GM18951 (cell line): ENCODE data around the gene PROM1.

Experiments
- POLR2A ChIP-seq: IDR thresholded peaks from 4 replicates; pipeline ENCODE4 v1.6.1; 2011; ENCODE audit warnings: mild to moderate bottlenecking; ENCODE audit not compliant: insufficient read length, insufficient read depth; ENCODE audit errors: extremely low read depth
- in situ Hi-C: fragments of 300-500 bp; cut with MboI; formaldehyde crosslinking; loops from one replicate; pipeline ENCODE4 v1.12.0; 2022; ENCODE audit warnings: low sequenced_read_pairs, mixed read lengths, inconsistent platforms; ENCODE audit not compliant: unreplicated experiment

PROM1 gene

GRCh38 chr4:16083241-16084191, at the start of gene PROM1:
Gene PROM1, minus strand, starts transcription at chr4:16084023. Its CDS starts 8,117 bp downstream, at chr4:16075906.
- TF ChIP-seq POLR2A: no peak
- in situ Hi-C loops: no loop called here

GRCh38 chr4:16133406-16133805, 49.6 kb upstream of the PROM1 start:
- in situ Hi-C loops: no loop called here
- TF ChIP-seq POLR2A: no peak

- TF ChIP-seq POLR2A: no peak
- in situ Hi-C loops: no loop called here
These were observed 47.5 kb upstream of the PROM1 start for GRCh38 chr4:16131293-16131692.

GRCh38 chr4:16129336-16129735, 45.5 kb upstream of the PROM1 start:
- no peak for TF ChIP-seq POLR2A

GRCh38 chr4:16126714-16127113, 42.9 kb upstream of the PROM1 start:
- in situ Hi-C loops: no loop called here

More at GRCh38 chr4:16129336-16129735, 45.5 kb upstream of the PROM1 start:
- in situ Hi-C loops: no loop called here

GRCh38 chr4:16125571-16126445, 42.0 kb upstream of the PROM1 start:
- in situ Hi-C loops: no loop called here
- no peak for TF ChIP-seq POLR2A

More at GRCh38 chr4:16126714-16127113, 42.9 kb upstream of the PROM1 start:
- TF ChIP-seq POLR2A: no peak

GRCh38 chr4:16124232-16124631, 40.4 kb upstream of the PROM1 start:
- no peak for TF ChIP-seq POLR2A
- in situ Hi-C loops: no loop called here

- in situ Hi-C loops: no loop called here
- no peak for TF ChIP-seq POLR2A
These were observed 39.7 kb upstream of the PROM1 start for GRCh38 chr4:16123356-16124084.

- no peak for TF ChIP-seq POLR2A
- in situ Hi-C loops: no loop called here
These were observed 39.0 kb upstream of the PROM1 start for GRCh38 chr4:16122784-16123183.

- in situ Hi-C loops: no loop called here
These were observed 38.5 kb upstream of the PROM1 start for GRCh38 chr4:16122308-16122711.

DNA sequence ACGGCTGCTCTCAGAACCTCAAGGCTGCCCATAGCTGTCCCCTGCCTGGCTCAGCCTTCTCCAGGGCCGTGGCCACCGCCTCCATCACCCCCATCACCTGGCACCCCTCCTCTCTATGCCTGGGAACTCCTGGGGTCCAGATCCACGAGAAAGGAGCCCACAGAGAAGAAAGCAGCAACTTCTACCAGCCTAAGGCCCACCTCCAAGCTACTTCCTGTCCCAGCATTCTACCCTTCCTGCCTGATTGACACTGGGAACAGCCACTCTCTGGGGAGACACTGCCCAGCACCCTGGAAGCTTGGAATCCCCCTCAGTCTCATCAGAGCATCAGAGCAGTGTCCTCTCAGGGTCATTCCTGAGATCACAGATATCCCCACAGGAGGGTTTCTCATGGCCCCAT, 36.9 kb upstream of the PROM1 start:
- TF ChIP-seq POLR2A: no peak
- in situ Hi-C loops: no loop called here

More at GRCh38 chr4:16122308-16122711, 38.5 kb upstream of the PROM1 start:
- no peak for TF ChIP-seq POLR2A

DNA sequence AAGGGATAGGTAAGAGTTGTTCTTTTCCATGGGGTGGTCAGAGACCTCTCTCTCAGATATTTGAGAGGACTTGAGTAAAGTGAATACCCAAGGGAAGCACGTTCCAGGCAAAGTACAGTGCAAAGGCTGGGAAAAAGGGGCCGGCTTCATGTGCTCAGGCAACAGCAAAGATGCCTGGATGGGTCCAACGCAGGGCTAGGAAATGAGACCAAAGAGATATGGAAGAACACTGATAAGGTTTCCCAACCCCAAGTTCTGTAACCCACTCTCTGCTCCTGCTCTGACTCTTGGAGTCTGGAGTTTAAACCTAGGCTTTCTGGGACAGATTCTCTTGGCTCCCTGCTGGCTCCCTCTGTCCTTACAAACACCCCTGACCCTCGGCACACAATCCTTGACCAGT, 36.2 kb upstream of the PROM1 start:
- TF ChIP-seq POLR2A: no peak
- in situ Hi-C loops: no loop called here

DNA sequence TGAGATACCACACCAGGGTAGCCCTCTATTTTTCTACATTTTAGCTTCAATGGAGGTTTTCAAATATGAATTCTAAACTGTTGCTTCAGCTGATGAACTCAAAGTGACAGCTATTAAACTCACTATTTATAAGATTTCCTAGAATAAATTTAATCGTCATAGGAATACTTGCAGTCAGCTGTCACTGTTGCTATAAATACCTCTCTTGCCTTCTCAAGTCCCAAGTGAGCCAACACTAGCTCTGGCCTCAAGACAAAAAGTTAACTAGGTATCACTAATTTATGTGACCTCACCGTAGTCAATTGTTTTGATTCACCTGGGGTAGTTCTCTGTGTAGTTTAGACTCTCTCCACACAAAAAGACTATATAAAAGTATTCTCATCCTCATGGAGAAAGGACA, 34.3 kb upstream of the PROM1 start:
- TF ChIP-seq POLR2A: no peak
- in situ Hi-C loops: no loop called here
